22Rv1 (cell line): ENCODE results near the gene PRAME.

ENCODE experiments used
- ZFX ChIP-seq: fragments of 450-650 bp; IDR thresholded peaks from 2 replicates; pipeline ENCODE4 v1.6.1; 2017; ENCODE audit warnings: antibody characterized with exemption, borderline replicate concordance
- TF ChIP-seq, protein P1 (sequence below): fragments of 450-650 bp; IDR thresholded peaks from 2 replicates; pipeline ENCODE4 v1.5.1; 2017; ENCODE audit warnings: mild to moderate bottlenecking

DNA sequence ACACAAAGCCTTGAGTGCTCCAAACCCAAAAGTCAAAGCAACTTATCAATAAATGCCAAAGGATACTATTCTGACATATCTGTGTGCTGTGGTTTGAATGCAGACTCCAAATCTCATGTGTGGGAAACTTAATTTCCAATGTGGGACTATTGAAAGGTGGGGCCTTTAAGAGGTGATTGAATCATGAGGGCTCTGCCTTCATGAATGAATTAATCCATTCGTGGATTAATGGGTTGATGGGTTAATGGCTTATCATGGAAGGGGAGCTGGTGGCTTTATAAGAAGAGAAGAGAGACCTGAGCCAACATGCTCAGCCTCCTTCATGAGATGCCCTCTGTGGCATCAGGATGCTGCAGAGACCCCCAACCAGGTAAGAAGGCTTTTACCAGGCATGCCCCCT, 22.1 kb downstream of the PRAME start:
- TF ChIP-seq, protein P1, sequence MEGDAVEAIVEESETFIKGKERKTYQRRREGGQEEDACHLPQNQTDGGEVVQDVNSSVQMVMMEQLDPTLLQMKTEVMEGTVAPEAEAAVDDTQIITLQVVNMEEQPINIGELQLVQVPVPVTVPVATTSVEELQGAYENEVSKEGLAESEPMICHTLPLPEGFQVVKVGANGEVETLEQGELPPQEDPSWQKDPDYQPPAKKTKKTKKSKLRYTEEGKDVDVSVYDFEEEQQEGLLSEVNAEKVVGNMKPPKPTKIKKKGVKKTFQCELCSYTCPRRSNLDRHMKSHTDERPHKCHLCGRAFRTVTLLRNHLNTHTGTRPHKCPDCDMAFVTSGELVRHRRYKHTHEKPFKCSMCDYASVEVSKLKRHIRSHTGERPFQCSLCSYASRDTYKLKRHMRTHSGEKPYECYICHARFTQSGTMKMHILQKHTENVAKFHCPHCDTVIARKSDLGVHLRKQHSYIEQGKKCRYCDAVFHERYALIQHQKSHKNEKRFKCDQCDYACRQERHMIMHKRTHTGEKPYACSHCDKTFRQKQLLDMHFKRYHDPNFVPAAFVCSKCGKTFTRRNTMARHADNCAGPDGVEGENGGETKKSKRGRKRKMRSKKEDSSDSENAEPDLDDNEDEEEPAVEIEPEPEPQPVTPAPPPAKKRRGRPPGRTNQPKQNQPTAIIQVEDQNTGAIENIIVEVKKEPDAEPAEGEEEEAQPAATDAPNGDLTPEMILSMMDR: no peak
- no peak for TF ChIP-seq ZFX
